ENCODE measurements around the gene OSBPL5.

Gene OSBPL5

DNA sequence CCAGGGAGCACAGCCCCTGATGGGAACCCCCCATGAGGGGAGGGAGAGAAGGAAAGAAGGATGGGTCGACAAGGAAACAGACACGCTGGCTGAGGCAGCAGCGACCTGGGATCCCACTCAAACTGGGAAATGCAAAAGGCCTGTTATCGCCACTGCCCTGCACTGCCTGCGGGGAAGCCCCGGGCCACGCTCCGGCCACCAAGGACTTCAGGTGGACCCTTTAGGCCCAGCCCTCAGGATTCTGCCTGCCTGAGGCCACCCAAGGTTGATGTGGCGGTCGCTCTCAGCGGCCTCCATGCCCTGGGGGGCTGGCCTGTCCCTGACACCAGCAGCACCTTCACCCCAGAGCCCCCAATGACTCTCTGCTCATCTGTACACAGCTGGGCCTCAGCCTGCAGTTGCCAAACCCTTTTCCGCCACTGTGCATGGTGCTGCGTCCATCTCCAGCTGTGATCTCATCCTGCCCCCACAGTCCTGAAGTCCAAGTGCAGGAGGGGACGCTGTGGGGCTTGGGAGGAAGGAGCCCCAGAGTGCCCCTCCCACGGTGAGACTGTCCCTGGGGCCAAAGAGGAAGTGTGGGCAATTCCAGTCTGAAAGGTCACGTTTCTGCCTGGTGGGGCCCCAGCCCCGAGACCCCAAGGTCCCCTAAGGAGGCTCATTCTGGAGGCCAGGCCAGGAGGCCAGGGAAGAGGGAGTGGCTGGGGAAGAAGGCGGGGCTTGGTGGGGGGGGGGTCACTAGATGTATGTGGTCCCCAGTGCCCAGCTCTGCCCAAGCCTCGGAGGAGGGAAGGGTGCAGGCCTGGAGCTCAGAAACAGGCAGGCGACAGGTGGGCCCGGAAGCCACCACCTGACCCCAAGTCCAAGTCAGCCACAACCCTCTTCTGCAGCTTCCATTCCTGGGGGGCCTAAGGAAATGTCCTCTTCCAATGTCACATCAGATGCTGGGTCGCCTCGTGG is 31.6 kb downstream of the OSBPL5 start:
- no peak for DNase-seq

DNA sequence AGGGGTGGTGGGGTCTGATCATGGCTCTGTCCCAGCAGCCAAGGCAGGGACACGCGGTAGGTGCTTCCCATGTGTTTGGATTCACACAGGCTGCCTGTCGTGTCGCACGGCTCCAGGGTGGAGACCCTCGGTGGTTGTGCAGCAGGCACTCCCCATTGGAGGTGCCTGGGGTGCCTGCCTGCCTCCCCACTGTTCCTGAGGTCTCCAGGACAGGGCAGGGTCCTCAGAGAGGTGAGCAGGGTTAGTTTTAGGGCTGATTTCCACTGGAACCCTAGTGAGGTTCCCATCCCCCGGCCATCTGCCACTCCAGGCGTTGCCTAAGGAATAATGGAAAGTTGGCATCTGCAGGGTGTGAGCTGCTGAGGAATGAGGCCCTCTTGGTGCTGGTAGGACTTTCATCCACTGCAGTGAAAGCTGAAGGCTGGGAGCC is 32.3 kb downstream of the OSBPL5 start:
- no peak for DNase-seq

DNA sequence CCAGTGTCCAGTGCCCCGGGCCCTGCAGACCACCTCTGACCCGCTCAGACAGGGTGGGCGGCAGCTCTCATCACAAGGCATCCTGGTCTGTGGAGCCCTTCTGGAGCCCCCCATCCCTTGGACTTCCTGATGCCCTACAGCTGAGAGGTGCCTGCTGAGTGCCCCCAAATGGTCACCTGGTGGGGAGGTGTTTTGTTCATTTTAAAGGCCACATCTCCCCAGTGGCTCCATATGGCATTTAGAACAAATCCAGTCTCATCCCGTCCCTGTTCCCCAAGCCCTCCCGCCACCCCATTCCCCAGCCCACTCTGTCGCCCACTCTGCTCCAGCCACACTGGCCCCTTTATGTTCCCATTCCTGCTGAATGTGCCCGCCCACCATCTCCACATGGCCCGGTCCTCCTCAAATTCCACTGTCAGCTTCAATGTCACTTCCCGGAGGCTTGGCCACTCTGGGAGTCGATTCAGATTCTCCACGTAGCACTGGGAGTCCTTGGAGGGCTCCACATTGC is 32.8 kb downstream of the OSBPL5 start:
- DNase-seq: no peak

- no peak for DNase-seq
These were observed 33.7 kb downstream of the OSBPL5 start for GRCh38 chr11:3131330-3131941.

DNA sequence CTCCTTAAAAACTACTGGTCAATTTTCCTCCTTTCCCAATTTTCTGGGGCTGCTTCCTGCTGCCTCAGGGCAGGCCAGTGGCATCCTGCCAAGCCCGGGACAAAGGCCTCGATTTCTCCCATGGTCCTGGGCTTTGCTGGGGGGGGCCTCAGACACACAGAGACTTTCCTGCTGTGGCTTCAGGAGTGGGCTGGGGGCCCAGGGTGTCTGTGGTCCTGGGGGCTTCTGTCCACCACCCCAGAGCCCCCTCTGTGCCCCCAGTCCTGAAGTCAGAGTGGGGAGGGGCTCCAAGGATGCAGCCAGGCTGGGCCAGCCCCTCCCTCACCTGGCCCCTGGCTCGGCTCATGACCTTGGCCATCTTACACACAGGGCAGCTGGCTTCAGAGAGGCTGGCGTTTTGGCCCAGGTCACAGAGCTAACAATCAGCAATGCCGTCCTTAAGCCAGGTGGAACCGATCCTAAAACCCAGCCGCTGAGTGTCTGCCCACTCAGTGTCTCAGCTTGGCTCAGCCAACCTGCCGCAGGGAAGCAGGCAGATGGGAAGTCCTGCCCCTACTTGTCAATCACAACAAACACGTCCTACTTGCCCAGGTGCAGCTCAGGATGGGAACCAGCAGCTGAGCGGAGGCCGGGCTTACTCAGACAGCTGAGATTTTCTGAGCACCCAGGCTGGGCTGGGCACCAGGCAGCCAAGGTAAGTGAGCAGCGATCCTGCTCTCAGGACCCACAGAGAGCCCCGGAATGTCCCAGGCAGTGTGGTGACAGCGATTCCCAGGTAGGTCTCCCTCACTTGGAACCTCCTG is 34.6 kb downstream of the OSBPL5 start:
- DNase-seq: no peak

- DNase-seq: no peak
These were observed 35.4 kb downstream of the OSBPL5 start for GRCh38 chr11:3129591-3130268.

- no peak for DNase-seq
These were observed 35.9 kb downstream of the OSBPL5 start for GRCh38 chr11:3129181-3129590.

GRCh38 chr11:3128356-3129180 is 36.5 kb downstream of the OSBPL5 start:
- DNase-seq: no peak

GRCh38 chr11:3127706-3128355 is 37.3 kb downstream of the OSBPL5 start:
- no peak for DNase-seq

DNA sequence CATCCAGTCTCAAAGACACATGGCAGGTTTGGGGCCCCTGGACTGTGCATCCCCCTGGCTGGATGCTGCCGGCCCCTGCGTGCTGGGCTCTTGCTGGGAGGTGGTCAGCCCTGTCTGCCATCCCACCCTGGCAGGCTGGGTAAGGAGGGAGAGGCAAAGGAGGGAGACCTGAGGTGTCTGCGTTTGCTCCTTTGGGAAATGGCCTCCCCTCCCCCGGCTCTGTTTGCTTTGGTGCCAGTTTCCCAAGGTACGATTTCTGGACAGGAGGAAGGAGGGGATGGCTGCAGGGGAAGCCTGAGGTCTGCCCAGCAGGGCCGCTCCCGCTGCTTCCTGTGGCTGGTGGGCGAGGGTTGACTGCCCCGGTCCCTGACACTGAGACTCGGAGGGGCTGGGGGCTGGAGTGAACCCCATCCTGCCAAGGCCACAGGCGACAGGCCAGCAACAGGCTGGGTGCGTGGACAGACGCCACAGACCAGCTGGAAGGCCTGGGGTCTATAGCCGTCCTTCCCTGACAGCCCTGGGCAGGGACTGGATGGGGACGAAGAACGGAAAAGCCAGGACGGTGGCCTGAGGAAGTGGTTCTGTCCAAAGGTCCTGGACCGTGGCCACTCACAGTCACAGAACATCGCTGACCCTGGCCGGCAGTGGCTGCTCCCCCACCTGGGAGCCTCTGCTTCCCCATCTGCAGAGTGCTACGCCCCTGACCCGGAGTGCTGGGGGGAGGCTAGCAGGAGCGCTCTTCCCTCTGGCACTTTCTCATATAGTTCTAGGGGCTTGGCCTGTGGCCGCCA is 38.0 kb downstream of the OSBPL5 start:
- no peak for DNase-seq

DNA sequence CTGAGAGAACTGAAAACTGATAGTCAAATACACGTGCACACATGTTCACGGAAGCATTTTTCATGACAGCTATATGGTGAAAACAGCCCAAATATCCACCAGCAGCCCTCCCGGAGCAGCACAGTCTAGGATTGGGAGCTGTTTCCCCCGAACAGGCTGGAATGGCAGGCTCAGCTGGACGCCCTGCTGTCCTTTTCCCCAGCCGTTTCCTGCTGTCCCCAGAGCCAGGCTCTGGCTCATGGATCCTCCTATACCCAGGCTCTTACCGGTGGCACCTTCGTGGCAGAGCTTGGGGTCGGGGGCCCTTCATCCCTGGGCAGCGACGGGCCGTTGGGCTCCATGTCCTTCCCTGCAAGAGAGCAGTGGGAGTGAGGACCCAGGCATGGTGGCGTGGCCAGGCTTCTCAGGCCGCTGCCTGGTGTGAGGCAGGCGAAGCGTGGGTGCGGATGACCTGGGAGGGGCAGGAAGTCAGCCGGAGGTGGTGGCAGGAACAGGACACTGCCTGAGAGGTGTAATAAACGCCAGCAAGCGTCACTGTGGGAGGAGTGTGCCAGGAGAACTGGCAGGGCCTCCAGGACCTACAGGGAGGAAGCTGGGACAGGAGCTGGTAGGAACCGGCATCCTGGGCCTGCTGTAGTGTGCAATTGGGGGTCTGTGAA is 38.8 kb downstream of the OSBPL5 start:
- DNase-seq: no peak

DNA sequence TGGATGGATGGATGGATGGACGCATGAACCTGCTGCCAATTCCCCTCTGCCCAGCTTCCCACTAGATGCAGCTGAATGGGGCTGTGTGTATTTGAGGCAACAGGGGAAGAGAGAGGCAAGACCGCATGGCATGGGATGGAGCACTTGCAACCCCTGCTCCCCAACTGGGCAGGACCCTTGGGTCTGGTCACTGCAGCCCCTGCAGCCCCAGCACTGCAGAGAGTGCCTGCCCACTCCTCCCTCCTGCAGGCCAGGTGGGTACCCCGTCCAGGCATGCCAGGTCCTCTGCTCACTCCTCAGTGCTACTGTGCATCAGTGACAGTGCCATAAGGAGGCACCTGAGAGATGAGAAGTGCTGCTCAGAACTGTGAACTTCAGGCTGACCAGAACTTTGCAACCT is 40.3 kb downstream of the OSBPL5 start:
- DNase-seq: no peak

DNA sequence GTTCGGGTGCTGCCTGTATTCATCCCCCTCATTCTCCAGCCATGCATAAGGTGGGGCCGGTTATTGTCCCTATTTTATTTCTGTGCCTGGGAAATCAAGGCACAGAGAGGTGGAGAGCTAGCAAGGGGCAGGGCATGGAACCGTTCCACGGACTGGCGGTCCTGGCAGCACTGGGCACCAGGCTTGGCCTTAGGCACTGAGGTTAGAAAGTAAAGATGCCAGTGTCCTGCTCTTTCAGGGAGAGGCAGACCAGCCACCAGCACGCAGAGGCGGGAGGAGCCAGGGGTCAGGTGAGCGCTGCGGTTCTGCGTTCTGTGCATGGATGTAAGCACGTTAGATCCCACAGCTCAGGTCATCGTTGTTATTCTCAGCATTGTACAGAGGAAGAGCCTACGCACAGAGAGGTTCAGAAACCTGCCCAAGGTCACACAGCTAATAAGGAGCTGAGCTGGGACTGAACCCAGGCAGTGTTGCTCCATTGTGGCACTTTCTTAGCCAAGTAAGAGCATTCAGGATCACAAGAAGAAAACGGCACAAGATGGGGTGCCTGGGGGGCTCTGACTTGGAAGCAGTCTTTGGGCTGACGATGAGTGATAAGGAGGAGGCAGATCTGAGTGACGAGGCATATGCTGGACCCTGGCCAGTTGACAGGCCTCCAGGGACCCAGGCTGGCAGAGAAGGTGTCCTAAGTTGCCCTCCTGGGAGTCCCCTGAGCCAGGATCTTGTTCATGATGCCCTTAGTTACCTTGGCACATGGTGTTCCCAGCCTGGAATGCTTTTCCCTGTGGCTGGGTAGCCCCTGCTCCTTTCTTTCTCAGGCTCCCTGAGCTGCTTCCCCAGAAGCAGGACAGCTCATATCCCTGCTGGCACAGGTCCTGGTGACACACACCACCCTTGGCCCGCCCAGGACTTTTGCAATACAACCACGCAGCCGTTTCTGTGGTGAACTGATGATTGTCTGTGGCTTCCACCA is 41.1 kb downstream of the OSBPL5 start:
- no peak for DNase-seq

DNA sequence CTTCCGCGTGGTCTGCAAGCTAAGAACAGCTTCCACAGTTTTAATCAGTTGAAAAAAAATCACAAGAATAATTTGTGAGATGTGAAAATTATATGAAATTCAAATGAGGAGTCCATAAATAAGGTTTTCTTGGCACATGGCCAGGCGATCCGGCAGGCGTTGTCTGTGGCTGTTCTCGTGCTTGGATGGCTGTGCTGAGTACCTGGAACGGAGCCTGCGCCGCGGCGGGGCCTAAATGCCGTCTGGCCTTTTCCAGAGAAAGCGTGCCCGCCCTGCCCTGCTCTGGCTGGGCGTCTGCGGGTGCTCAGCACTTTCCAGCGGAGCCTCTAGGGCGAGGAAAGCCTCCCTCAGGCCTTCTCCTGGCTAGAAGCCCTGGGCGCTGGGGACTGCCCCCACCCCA is 41.8 kb downstream of the OSBPL5 start:
- DNase-seq: no peak

- no peak for DNase-seq
These were observed 42.3 kb downstream of the OSBPL5 start for GRCh38 chr11:3122775-3123201.

DNA sequence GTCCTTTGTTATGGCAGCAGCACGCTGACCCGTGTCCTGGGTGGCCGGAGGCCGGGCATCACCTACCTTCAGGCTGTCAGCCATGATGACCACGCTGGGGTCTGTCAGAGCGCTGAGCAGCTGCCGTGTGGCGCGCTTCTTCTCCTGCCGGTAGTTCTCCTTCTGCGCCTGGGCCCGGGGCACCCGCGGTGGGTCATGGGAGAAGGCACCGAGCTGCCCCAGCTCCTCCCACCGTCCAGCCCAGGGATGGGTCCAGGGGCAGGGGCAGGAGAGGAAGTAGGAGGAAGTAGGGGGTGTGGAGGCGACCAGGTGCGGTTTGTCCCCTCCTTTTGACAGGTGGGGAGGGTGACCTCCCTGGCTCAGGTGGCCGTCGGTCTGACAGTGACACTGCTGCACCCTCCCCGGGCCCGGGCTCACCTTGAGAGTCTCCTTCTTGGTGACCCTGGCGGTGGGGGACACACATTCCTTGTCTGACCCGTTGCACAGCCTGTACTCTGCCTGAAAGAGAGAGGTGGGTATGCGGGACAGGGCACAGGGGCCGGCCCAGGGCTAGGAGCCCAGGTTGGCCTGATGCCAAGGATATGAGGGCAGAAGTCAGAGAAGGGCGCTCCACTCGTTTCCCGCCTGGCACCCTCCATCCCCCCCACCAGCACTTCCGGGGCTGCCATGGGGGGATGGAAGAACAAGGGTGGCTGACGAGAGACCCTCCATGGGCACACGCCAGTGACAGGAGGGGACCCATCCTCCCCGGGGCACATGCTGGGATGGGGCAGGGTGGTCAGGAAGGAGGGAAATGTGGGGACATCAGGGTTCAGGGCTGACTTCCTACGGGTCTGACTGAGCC is 43.0 kb downstream of the OSBPL5 start:
- no peak for DNase-seq

GRCh38 chr11:3121416-3121815 is 43.7 kb downstream of the OSBPL5 start:
- no peak for DNase-seq
